Endodermal cell (in vitro differentiated cells): Measurements from ENCODE around the gene TTLL9. TPM values are rescaled to one million over a fixed set of nuclear protein-coding genes. Genes with fewer than 3 reads are reported as not detected.
A peak's percentile ranks its signal among the peaks of the same experiment; 100 is the strongest.

Source experiments
- DNase-seq: peaks from one replicate; pipeline ENCODE4 v3.0.0-alpha.2; 2017
- H3K27ac ChIP-seq: 2 replicates; pipeline ENCODE4 v1.5.1; 2013; ENCODE audit warnings: mild to moderate bottlenecking, low read depth, low read length, moderate library complexity
- H3K27me3 ChIP-seq: 2 replicates; pipeline ENCODE4 v1.6.1; 2013; ENCODE audit warnings: mild to moderate bottlenecking, low read length, moderate library complexity; ENCODE audit not compliant: insufficient read depth, control insufficient read depth, poor library complexity, severe bottlenecking
- H3K36me3 ChIP-seq: 2 replicates; pipeline ENCODE4 v1.7.0; 2013; ENCODE audit warnings: mild to moderate bottlenecking, low read length, moderate library complexity; ENCODE audit not compliant: control insufficient read depth, insufficient read depth
- H3K4me1 ChIP-seq: one replicate; pipeline ENCODE4 v1.7.0; 2013; ENCODE audit warnings: low read length; ENCODE audit not compliant: control insufficient read depth, insufficient read depth
- H3K4me3 ChIP-seq: 2 replicates; pipeline ENCODE4 v1.5.1; 2013; ENCODE audit warnings: mild to moderate bottlenecking, low read length, moderate library complexity
- H3K9ac ChIP-seq: 2 replicates; pipeline ENCODE4 v1.6.1; 2013; ENCODE audit warnings: mild to moderate bottlenecking, low read length, moderate library complexity; ENCODE audit not compliant: poor library complexity, severe bottlenecking; ENCODE audit errors: extremely low read depth
- H3K9me3 ChIP-seq: 2 replicates; pipeline ENCODE4 v1.6.1; 2013; ENCODE audit warnings: mild to moderate bottlenecking, low read length, moderate library complexity; ENCODE audit not compliant: control insufficient read depth
- H3K27ac Mint-ChIP-seq: 2 replicates; pipeline ENCODE4 v1.8.0; 2020; ENCODE audit warnings: mixed read lengths
- H3K27me3 Mint-ChIP-seq: 2 replicates; pipeline ENCODE4 v1.8.0; 2021; ENCODE audit warnings: mild to moderate bottlenecking, mixed read lengths; ENCODE audit not compliant: insufficient read depth
- H3K36me3 Mint-ChIP-seq: 2 replicates; pipeline ENCODE4 v1.8.0; 2020; ENCODE audit warnings: low read depth, mixed read lengths
- H3K4me1 Mint-ChIP-seq: 2 replicates; pipeline ENCODE4 v1.8.0; 2020; ENCODE audit warnings: mixed read lengths
- H3K4me3 Mint-ChIP-seq: 2 replicates; pipeline ENCODE4 v1.8.0; 2020; ENCODE audit warnings: mild to moderate bottlenecking, moderate library complexity, mixed read lengths
- H3K9me3 Mint-ChIP-seq: 2 replicates; pipeline ENCODE4 v1.8.0; 2020; ENCODE audit warnings: mild to moderate bottlenecking, mixed read lengths
- WGBS, 2 experiments: methylation state at CpG; one replicate each; pipeline versions ENCODE4 v1.1.5 to v1.1.7; 2013; ENCODE audit warnings: missing lambda C conversion rate in 2 of 2, mixed read lengths in 1 of 2; ENCODE audit not compliant: insufficient coverage in 1 of 2, insufficient read length in 1 of 2; 5-methylcytosine and 5-hydroxymethylcytosine counted together
- total RNA-seq, 2 donors: library from RNA; stranded (reverse); fragmentation: NEBNext Ultra II Directional in 1 of 2; extraction: Animal tissue kit (Norgen Biotek cat#: 25700) in 1 of 2; gene quantifications; 2 replicates in 1 of 2; 3 replicates in 1 of 2; pipeline ENCODE4 v1.2.1, GENCODE V29; 2021
- TF ChIP-seq, protein P1 (sequence below): fragments of 200-600 bp; sonication (generic); conservative IDR thresholded peaks from 2 replicates; pipeline ENCODE4 v1.5.0; 2021; ENCODE audit warnings: antibody characterized with exemption, mild to moderate bottlenecking

The TTLL9 gene
- total RNA-seq, 2 donors from 2014 or later = 0.29 to 0.51 TPM

DNA sequence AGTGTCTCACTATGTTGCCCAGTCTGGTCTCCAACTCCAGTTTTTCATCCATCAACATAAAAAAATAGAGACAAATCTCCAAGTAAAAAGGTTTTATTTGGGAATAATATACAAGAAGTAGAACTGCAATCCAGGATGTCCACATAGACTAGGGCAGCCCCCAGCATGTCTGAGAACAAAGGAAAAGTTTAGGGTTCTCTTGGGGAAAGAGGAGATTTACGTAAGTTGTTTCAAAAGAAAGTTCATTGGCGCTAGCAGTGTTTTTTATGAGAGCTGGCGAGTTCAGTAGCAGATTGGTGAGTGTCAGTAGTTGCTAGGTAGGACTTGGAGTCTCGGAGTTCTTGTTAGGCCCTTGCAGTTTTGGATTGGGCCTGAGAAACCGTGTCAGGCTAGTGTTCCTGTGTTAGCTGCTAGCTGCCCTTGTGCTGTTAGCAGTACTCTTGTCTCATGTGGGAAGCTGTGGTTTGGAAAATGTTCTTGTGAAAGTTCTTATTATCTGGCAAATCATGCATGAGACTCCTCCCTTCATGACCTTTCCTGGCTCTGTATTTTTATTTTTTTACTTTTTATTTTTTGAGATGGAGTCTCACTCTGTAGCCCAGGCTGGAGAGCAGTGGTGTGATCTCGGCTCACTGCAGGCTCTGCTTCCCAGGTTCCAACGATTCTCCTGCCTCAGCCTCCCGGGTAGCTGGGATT lies 24.7 kb downstream of the TTLL9 start:
- Mint-ChIP-seq H3K4me1 (peaks cover 15% of the 10 kb centered on the region), H3K27me3 (peaks cover 6% of the 10 kb centered on the region), H3K27ac (peak overlapping the region; percentile 12), H3K4me3 (no peak overlapping the region), H3K36me3 (no peaks in the 10 kb centered on the region), H3K9me3 (no peaks in the 10 kb centered on the region)
- H3K9me3 ChIP-seq = no peaks in the 10 kb centered on the region
- H3K9ac ChIP-seq = no peak overlapping the region
- H3K27ac ChIP-seq = no peak overlapping the region
- peak; percentile 74 for DNase-seq
- no peaks in the 10 kb centered on the region for H3K4me1 ChIP-seq
- TF ChIP-seq, protein P1, sequence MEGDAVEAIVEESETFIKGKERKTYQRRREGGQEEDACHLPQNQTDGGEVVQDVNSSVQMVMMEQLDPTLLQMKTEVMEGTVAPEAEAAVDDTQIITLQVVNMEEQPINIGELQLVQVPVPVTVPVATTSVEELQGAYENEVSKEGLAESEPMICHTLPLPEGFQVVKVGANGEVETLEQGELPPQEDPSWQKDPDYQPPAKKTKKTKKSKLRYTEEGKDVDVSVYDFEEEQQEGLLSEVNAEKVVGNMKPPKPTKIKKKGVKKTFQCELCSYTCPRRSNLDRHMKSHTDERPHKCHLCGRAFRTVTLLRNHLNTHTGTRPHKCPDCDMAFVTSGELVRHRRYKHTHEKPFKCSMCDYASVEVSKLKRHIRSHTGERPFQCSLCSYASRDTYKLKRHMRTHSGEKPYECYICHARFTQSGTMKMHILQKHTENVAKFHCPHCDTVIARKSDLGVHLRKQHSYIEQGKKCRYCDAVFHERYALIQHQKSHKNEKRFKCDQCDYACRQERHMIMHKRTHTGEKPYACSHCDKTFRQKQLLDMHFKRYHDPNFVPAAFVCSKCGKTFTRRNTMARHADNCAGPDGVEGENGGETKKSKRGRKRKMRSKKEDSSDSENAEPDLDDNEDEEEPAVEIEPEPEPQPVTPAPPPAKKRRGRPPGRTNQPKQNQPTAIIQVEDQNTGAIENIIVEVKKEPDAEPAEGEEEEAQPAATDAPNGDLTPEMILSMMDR = no peak
- no peak overlapping the region for H3K4me3 ChIP-seq
- H3K27me3 ChIP-seq = peaks cover 4% of the 10 kb centered on the region
- 84 to 93% methylated on average over 6 to 8 of the region's 8 CpGs for WGBS, 2 experiments
- H3K36me3 ChIP-seq = no peaks in the 10 kb centered on the region

DNA sequence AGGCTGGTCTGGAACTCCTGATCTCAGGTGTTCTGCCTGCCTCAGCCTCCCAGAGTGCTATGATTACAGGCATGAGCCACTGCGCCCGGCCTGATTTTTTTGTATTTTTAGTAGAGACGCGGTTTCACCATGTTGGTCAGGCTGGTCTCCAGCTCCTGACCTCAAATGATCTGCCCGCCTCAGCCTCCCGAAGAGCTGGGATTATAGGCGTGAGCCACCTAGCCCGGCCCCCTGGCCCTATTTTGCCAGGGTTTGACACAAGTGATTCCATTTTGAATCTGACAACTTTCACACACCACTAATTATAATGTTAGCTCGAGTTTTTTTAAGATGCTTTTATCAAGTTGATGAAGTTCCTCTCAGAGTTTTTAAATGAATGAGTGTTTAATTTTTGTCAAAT lies 25.6 kb downstream of the TTLL9 start:
- no peaks in the 10 kb centered on the region for H3K27me3 ChIP-seq
- H3K4me3 ChIP-seq = no peak overlapping the region
- WGBS, 2 experiments = 85 to 90% methylated on average over 7 to 9 of the region's 9 CpGs
- Mint-ChIP-seq H3K27me3 (no peaks in the 10 kb centered on the region), H3K4me3 (no peak overlapping the region), H3K4me1 (peaks cover 15% of the 10 kb centered on the region), H3K27ac (no peak overlapping the region), H3K9me3 (no peaks in the 10 kb centered on the region), H3K36me3 (no peaks in the 10 kb centered on the region)
- no peaks in the 10 kb centered on the region for H3K9me3 ChIP-seq
- no peaks in the 10 kb centered on the region for H3K36me3 ChIP-seq
- no peak overlapping the region for H3K9ac ChIP-seq
- H3K27ac ChIP-seq = no peak overlapping the region
- no peak for DNase-seq
- H3K4me1 ChIP-seq = no peaks in the 10 kb centered on the region
- TF ChIP-seq, protein P1 = no peak

DNA sequence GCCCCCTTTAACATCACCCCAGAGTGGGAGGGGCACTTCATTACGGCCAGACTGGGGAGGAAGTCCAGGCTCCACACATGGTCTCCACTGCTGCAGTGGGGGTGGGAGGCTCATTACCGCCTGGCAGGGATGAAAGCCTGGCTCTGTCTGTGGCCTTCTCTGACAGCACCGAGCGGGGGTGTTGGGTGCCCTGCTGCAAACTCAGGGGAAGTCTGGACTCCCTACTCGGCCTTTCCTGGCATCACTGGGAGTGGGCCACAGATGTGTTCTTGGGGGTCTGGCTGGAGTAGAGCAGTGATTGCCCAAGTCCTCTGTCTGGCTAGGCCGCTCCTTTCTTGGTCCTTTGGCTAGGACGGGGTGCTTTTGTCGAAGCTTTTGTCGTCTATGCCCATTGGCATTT lies 27.1 kb downstream of the TTLL9 start:
- Histone ChIP-seq H3K9ac (no peak overlapping the region), H3K9me3 (no peaks in the 10 kb centered on the region), H3K4me3 (no peak overlapping the region), H3K27ac (no peak overlapping the region), H3K27me3 (no peaks in the 10 kb centered on the region), H3K36me3 (no peaks in the 10 kb centered on the region), H3K4me1 (no peaks in the 10 kb centered on the region)
- Mint-ChIP-seq H3K27ac (no peak overlapping the region), H3K36me3 (no peaks in the 10 kb centered on the region), H3K9me3 (no peaks in the 10 kb centered on the region), H3K27me3 (no peaks in the 10 kb centered on the region), H3K4me3 (no peak overlapping the region), H3K4me1 (peaks cover 15% of the 10 kb centered on the region)
- no peak for DNase-seq
- WGBS, 2 experiments = 88 to 90% methylated on average over 7 to 9 of the region's 9 CpGs
- TF ChIP-seq, protein P1 = no peak
